Measurements from ENCODE around the gene SUMO4.

GRCh38 chr6:149364557-149364956 is 35.5 kb upstream of the SUMO4 start:
- no peak for TF ChIP-seq EZH2 (IDR thresholded peaks at IDR 0.05; ENCODE audit: low read length, missing control alignments)
- no peak for TF ChIP-seq CTCF (conservative IDR thresholded peaks at IDR 0.05 in 1 of 2, IDR thresholded peaks at IDR 0.05 in 1 of 2; ENCODE audit: low read depth in 1 of 2, low read length in 2 of 2)
